T-helper 2 cell (primary cell): ENCODE measurements around the gene ZKSCAN1.

Experiments used
- DNase-seq, 5 experiments: peaks; one replicate each; pipeline versions ENCODE4 v3.0.0 to v3.0.0-alpha.2; 2012 to 2022

ZKSCAN1 gene

GRCh38 chr7:100040575-100040974 is 25.2 kb downstream of the ZKSCAN1 start:
- no peak for DNase-seq

- DNase-seq = peak in 1 of 5 experiments; percentile 37
Measured at GRCh38 chr7:100044718-100045117, 29.3 kb downstream of the ZKSCAN1 start.

- peak in 1 of 5 experiments; percentile 26 for DNase-seq
Measured at GRCh38 chr7:100048680-100049079, 33.3 kb downstream of the ZKSCAN1 start.

- peak; percentile 58 to 79 (median 71) for DNase-seq
Measured at GRCh38 chr7:100049441-100050291, 34.3 kb downstream of the ZKSCAN1 start, which contains the start of gene ZSCAN21. ZSCAN21 (plus strand) TSS chr7:100049774; CDS start chr7:100057007, 7,233 bp downstream.

- DNase-seq = no peak
Measured at GRCh38 chr7:100051611-100052010, 36.2 kb downstream of the ZKSCAN1 start.

GRCh38 chr7:100053215-100053614 is 37.8 kb downstream of the ZKSCAN1 start:
- DNase-seq = peak in 2 of 5 experiments; percentile 12 to 46

- DNase-seq = no peak
Measured at GRCh38 chr7:100057006-100057405, 41.6 kb downstream of the ZKSCAN1 start.

GRCh38 chr7:100059251-100059739 is 43.9 kb downstream of the ZKSCAN1 start:
- no peak for DNase-seq

GRCh38 chr7:100061518-100062193 is 46.3 kb downstream of the ZKSCAN1 start:
- no peak for DNase-seq

GRCh38 chr7:100063376-100063775 is 48.0 kb downstream of the ZKSCAN1 start:
- no peak for DNase-seq

GRCh38 chr7:100064162-100064561 is 48.8 kb downstream of the ZKSCAN1 start:
- no peak for DNase-seq

GRCh38 chr7:100065452-100066186 is 50.2 kb downstream of the ZKSCAN1 start:
- no peak for DNase-seq

- DNase-seq = no peak
Measured at GRCh38 chr7:100066953-100067352, 51.6 kb downstream of the ZKSCAN1 start.

- DNase-seq = no peak
Measured at GRCh38 chr7:100069991-100070390, 54.6 kb downstream of the ZKSCAN1 start.

- DNase-seq = no peak
Measured at GRCh38 chr7:100071018-100071723, 55.8 kb downstream of the ZKSCAN1 start.

GRCh38 chr7:100072462-100072861 is 57.1 kb downstream of the ZKSCAN1 start:
- DNase-seq = no peak

- no peak for DNase-seq
Measured at GRCh38 chr7:100074841-100075240, 59.4 kb downstream of the ZKSCAN1 start.

GRCh38 chr7:100075418-100075817 is 60.0 kb downstream of the ZKSCAN1 start:
- DNase-seq = no peak

- DNase-seq = no peak
Measured at GRCh38 chr7:100077205-100077604, 61.8 kb downstream of the ZKSCAN1 start.

GRCh38 chr7:100079024-100079560 is 63.7 kb downstream of the ZKSCAN1 start:
- DNase-seq = no peak

GRCh38 chr7:100080907-100081534 is 65.6 kb downstream of the ZKSCAN1 start:
- DNase-seq = no peak
